Hematopoietic multipotent progenitor cell treated with erythropoietin and hydrocortisone succinate and interleukin-3 and kit ligand, for 17 days (in vitro differentiated cells): Measurements from ENCODE around the gene PGBD1.

Experiments used
- DNase-seq: peaks from one replicate; pipeline ENCODE4 v3.0.0-alpha.2; 2015; ENCODE audit warnings: low spot score

Gene PGBD1

DNA sequence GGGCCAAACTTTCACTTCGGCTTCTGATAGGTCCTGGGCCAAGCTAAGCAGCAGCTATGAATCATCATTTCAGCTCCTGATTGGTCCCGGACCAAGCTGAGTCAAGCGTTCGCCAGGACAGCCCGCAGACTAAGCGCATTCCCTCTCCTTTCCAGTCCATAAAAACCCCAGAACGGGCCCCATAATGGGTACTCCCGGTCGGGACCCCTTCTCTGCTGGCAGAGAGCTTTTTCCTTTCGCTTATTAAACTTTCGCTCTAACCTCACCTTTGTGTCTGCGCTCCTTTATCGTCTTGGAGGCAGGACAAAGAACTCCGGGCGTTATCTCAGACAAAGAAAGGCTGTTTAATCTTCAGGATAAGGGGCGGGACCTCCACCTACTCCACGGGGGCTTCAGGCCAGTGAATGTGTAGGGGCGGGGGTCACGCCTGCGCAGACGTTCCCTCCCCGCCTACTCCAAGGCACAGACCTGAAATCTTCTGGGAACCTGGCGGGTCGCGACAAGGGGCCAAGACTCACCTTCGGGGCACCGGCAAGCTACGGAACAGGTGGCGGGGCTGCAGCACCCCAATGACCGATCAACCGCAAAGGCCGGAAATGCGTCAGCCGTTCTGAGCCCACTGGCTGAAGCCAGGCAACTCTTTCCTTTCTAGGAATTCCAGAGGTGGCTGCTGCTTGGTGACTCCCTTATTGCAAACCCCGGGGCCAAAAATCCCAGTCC lies 54.4 kb downstream of the PGBD1 start, which contains the start of gene ZSCAN31:
Gene ZSCAN31, minus strand, starts transcription at position 585 of the 720 bp plus-strand sequence. CDS start 6,465 bp downstream, outside the sequence.
- DNase-seq, result peak; percentile 94

DNA sequence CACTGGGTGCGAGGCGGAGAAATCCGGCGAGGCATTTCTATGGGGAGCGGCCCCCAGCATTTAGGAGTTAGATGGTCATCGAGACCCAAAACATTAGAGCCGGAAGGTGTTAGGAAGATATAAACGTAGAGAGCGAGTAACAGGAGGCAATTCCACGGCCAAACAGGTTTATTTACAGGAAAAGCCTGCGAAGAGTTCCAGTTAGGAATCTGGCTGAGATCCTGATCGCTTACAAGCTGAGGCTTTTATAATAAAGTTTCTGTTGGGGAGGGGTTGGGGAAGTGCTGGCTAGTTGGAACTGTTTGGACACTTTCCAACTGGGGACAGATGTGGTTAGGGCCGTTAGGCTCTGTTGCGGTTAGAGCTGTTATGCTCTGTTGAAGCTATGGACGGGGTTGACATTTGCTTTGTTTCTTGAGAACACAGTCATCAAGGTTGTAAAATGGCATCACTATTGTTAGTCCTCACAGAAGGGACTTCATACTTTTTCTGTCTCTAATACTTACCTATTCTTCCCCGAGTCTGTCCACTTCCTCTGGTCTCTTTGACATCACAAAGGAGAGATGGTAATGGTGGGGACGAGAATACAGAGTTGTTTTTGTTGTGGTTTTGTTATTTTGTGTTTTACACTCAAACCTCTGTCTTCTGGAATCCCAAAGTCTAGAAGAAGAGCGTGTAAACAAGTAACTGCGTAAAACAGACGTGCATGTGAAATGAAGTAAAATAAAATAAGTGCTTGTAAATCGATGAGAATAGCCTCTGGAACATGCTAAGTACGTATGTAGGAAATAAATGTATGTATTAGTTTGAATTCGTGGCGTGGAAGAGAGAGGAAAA lies 55.1 kb downstream of the PGBD1 start:
- DNase-seq, result peak; percentile 57

DNA sequence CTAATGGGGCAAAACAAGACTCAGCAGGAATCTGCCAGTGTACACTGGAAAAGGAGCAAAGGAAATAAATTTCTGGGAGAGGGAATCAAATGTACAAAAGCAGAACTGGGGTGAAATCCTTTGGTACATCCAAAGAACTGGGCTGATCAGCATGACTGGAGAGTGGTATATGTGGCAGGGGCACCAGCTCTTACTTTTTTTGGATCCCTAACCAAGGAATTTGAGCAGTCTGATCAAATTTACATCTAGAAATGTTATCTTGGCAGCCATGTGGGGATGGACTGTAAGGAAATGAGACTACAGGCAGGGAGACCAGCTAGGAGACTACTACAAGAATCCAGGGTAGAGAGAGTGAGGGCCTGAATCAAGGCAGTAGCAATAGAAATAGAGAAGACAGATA lies 55.7 kb downstream of the PGBD1 start:
- no peak for DNase-seq

DNA sequence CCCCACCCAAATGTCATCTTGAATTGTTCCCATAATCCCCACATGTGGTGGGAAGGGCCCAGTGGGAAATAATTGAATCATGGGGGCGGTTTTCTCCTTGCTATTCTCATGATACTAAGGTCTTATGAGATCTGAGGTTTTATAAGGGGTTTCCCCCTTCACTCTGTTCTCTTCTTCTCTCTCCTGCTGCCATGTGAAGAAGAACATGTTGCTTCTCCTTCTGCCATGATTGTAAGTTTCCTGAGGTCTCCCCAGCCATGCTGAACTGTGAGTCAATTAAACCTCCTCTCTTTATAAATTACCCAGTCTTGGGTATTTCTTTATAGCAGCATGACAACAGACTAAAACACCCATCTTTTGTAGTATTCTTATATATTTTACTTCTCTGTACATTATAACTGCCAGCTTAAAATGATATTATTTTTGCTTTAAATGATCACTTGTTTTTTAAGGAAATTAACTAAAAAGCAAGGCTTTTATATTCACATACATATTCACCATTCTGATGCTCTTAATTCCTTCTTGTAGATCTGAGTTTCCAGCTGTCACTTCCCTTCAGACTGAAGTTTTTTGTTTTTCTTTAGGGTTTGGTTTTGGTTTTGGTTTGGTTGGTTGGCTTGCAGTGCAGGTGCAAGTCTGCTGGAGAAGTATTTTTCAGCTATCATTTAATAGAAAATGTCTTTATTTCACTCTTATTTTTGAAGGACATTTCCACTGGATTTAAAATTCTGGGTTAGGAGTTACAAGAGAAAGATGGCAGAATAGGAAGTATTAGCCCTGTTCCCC lies 59.1 kb downstream of the PGBD1 start:
- DNase-seq, result no peak

DNA sequence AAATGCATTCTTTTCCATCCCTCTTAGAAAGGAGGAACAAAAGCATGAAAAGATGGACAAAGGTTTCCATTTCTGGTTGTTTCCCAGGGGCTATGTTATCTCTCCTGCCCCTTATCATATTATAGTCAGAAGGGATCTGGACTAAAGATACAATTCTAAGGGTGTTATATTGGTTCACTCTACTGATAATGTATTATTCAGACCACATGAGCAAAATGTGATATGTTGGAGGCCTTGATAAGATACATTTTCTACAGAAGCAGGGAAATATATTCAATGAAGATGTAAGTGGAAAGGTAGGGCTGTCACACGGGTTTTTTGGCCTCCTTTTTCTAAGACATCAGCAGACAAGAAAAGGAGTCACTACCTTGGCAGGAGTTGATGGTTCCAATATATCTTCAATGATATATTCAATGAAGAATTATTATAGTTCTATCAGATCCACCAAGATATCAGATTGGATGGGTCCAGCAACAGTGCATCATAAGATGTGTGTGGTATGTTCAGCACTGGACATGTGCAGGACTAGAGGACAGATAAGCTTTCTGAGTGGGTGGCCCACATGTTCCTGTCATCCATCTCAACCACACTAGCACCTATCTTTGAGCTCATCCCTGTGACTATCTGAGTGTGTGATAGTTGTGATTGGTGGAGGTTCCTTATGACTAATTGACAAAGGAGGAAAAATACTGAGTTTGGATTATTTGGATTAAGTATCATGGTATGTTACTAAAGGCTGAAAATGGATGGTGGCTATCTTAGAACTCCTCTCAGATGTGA lies 62.7 kb downstream of the PGBD1 start:
- no peak for DNase-seq

DNA sequence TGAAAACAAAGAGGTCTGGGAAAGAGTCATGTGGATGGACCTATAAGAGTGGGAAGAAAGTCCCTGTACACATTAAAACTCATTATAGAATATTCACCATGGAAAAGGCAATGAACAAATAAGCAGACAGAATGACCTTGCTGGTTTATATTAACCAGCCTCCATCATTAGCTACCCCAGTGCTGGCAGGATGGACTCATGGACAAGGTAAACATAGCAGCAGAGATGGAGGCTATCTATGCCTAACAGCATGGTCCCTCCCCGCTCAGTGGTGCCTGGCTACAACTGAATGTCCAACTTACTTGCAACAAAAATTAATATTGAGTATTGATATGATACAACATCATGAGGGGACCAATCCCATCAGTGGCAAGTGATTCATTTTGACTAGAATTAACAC lies 63.8 kb downstream of the PGBD1 start:
- DNase-seq, result no peak

DNA sequence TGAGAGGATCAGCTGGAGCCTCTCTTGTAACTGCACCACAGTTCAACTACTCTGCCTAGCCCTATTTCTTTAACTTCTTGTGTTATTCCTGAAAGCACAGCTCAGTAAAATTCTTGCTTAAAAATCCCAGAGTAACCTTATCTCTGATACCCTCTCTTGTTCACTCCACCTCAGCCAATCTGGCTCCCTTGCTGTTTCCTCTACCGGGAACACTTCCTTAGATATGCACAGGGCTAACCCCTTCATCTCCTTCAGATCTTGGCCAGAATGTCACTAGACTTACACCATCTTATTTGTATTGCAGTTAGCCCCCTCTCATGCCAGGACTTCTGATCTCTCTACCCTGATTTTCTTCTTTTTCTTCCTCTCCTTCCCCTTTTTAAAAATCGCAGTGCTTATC lies 65.7 kb downstream of the PGBD1 start:
- no peak for DNase-seq

DNA sequence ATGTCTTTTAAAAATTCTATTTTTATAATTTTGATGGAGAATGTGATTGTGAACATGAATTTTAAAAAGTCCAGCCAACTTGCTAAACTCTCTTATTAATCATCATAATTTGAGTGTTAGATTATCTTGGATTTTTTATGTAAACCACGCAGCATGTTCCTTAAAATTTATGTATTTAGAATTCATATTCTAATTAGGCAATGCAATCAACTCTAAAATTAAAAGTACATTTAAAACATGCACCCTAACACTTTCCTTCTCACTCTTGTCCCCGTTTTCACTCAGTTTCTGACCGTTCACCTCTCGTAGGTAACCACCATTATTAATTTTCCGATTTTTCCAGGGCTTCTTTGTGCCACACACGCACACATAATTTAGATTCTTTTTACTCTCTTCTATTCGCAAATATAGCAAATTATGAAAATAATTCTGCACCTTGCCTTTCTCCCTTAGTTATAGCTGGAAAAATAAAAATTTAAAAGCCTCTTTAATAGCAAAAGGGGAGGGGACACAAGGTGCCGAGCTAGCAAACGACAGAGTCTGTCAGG lies 68.0 kb downstream of the PGBD1 start:
- DNase-seq, result no peak

DNA sequence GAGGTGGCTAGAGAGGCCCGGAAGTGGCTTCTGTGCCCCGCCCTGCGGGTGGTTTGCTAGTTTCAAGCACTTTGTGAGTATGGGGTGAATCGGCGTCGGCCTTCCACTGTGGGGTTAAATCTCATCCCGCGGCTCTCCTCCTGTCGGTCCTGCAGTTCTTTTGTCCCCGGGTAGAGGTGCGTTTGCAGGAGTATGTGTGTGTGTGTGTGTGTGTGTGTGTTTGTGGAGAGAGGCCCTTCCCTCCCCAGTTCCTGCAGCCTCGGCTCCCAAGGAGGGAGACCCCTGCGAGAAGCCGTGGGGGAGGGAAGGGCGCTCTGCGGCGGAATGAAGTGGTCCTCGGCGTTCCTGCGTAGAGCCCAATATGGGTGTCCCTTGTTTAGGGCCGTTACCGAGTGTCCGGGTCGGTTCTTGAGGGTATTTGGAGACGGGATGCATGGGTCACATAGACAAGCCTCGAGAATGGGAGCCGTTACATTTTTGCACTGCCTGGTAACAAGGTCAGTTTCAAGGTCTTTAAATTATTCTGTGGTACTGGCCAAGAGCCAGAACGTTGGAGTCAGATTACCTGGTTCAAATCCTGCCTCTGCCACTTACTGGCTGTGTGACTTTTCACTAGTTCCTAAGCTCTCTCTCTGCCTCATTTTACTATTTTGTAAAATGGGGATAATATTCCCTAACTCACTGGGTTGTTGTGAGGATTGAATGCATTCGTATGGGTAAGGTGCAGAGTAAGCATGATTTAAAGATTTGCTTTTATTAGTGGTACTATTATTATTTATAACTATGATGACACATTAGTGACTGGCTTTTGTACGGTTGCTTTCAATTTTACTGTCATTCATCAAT lies 68.7 kb downstream of the PGBD1 start, which contains the start of gene ZKSCAN3:
Gene ZKSCAN3, plus strand, starts transcription at position 56 of the 846 bp plus-strand sequence. CDS start 9,640 bp downstream, outside the sequence.
- DNase-seq, result peak; percentile 80

DNA sequence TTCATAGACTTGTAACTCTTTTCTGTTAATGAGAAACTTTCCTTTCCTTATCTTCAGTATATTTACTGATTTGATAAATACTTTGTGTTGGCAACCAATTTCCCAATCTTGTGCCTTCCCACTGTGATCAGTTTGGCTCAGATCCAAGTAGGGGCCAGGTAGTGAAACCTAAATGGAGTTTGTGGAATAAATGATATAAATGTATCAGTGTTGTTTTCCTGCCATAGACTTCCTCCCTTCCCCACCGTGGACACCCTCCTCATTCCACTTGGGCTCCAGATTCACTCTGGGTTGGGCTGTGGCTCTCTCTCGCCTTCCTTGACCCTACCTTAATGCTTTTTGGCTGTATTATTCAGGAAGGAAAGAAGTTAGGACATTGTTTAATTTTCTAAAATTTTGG lies 69.7 kb downstream of the PGBD1 start:
- DNase-seq, result peak; percentile 27

DNA sequence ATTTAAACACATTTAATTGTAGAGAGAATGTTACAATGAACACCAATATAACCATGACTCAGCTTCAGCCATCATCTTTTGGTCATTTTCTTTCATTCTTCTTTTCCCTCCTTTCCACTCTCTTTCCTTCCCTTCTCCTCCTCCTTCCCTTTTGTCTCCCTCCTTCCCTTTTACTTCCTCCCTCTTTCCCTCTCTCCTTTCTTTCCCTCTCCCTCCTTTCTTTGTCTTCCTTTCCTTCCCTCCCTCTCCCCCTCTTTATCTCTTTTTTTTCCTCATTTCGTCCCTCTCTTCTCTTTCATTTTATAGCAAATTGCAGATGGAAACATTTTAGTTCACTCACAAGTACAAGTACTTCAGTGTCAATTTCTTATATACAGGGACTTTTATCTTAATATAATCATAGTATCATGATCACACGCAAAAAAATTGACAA lies 70.1 kb downstream of the PGBD1 start:
- DNase-seq, result no peak
